ENCODE data around the gene ADGRV1. TPM values are rescaled to one million over a fixed set of nuclear protein-coding genes. Genes with fewer than 3 reads are reported as not detected.

ADGRV1 gene
- total RNA-seq, 1 donor from 2014 or later: not detected

GRCh38 chr5:91190314-91190690, 631.7 kb downstream of the ADGRV1 start:
- H3K36me3 ChIP-seq: no peaks in the 10 kb centered on the region
- TF ChIP-seq CTCF (IDR thresholded peaks at IDR 0.05; ENCODE audit: borderline replicate concordance): no peak
- H3K27ac ChIP-seq (replicated peaks): peak overlapping the region; percentile 59
- peak overlapping the region; percentile 46 for H3K4me3 ChIP-seq
- no peak for DNase-seq
- no peaks in the 10 kb centered on the region for H3K27me3 ChIP-seq (ENCODE audit: low read depth)
- H3K9me3 ChIP-seq (replicated peaks): no peaks in the 10 kb centered on the region
- intact Hi-C loops (cut with micrococcal nuclease): no loop called here
- peaks cover 12% of the 10 kb centered on the region for H3K4me1 ChIP-seq

- no peak overlapping the region for H3K27ac ChIP-seq (replicated peaks)
- H3K4me3 ChIP-seq: no peak overlapping the region
- peaks cover 7% of the 10 kb centered on the region for H3K9me3 ChIP-seq (replicated peaks)
- TF ChIP-seq CTCF (IDR thresholded peaks at IDR 0.05; ENCODE audit: borderline replicate concordance): no peak
- peaks cover 10% of the 10 kb centered on the region for H3K4me1 ChIP-seq
- intact Hi-C loops (cut with micrococcal nuclease): no loop called here
- H3K27me3 ChIP-seq (ENCODE audit: low read depth): no peaks in the 10 kb centered on the region
- no peaks in the 10 kb centered on the region for H3K36me3 ChIP-seq
- DNase-seq: no peak
These were observed 636.3 kb downstream of the ADGRV1 start for GRCh38 chr5:91194824-91195381.

- Histone ChIP-seq H3K27ac (replicated peaks) (no peak overlapping the region), H3K27me3 (ENCODE audit: low read depth) (no peaks in the 10 kb centered on the region), H3K36me3 (no peaks in the 10 kb centered on the region), H3K9me3 (replicated peaks) (peaks cover 7% of the 10 kb centered on the region), H3K4me1 (no peaks in the 10 kb centered on the region), H3K4me3 (no peak overlapping the region)
- DNase-seq: no peak
- intact Hi-C loops (cut with micrococcal nuclease): no loop called here
- no peak for TF ChIP-seq CTCF (IDR thresholded peaks at IDR 0.05; ENCODE audit: borderline replicate concordance)
These were observed 642.1 kb downstream of the ADGRV1 start for GRCh38 chr5:91200692-91201091.

GRCh38 chr5:91206103-91206502, 647.5 kb downstream of the ADGRV1 start:
- Histone ChIP-seq H3K9me3 (replicated peaks) (no peaks in the 10 kb centered on the region), H3K4me1 (peaks cover 5% of the 10 kb centered on the region), H3K27ac (replicated peaks) (no peak overlapping the region), H3K36me3 (no peaks in the 10 kb centered on the region), H3K27me3 (ENCODE audit: low read depth) (no peaks in the 10 kb centered on the region), H3K4me3 (no peak overlapping the region)
- no peak for TF ChIP-seq CTCF (IDR thresholded peaks at IDR 0.05; ENCODE audit: borderline replicate concordance)
- intact Hi-C loops (cut with micrococcal nuclease): no loop called here
- no peak for DNase-seq

- no peak for TF ChIP-seq CTCF (IDR thresholded peaks at IDR 0.05; ENCODE audit: borderline replicate concordance)
- Histone ChIP-seq H3K27ac (replicated peaks) (no peak overlapping the region), H3K27me3 (ENCODE audit: low read depth) (no peaks in the 10 kb centered on the region), H3K4me1 (peaks cover 9% of the 10 kb centered on the region), H3K9me3 (replicated peaks) (no peaks in the 10 kb centered on the region), H3K4me3 (no peak overlapping the region), H3K36me3 (no peaks in the 10 kb centered on the region)
- no peak for DNase-seq
- intact Hi-C loops (cut with micrococcal nuclease): no loop called here
These were observed 648.1 kb downstream of the ADGRV1 start for GRCh38 chr5:91206734-91207133.

Data from left ventricle myocardium inferior (tissue), 1 donor.